NK-92 (cell line): Measurements from ENCODE around the gene PHACTR1.
"Not testable (repeated sequence)": the region's sequence is repeated elsewhere in the genome, so short reads cannot be mapped to it uniquely, and the experiment has no call there.

ENCODE experiments used
- DNase-seq: peaks from one replicate; lab custom pipeline; 2025; ENCODE audit not compliant: unreplicated experiment; lab: John Stamatoyannopoulos, UW

PHACTR1 gene

GRCh38 chr6:13133894-13134293, 417.3 kb downstream of the PHACTR1 start:
- DNase-seq = not testable (repeated sequence)

- no peak for DNase-seq
Measured at GRCh38 chr6:13135152-13135551, 418.6 kb downstream of the PHACTR1 start.

GRCh38 chr6:13139119-13139518, 422.6 kb downstream of the PHACTR1 start:
- DNase-seq = no peak

- no peak for DNase-seq
Measured at GRCh38 chr6:13140980-13141379, 424.4 kb downstream of the PHACTR1 start.

- DNase-seq = no peak
Measured at GRCh38 chr6:13141387-13141786, 424.8 kb downstream of the PHACTR1 start.

- DNase-seq = no peak
Measured at GRCh38 chr6:13142611-13143010, 426.0 kb downstream of the PHACTR1 start.

- DNase-seq = no peak
Measured at GRCh38 chr6:13146442-13146841, 429.9 kb downstream of the PHACTR1 start.

- DNase-seq = no peak
Measured at GRCh38 chr6:13147376-13147775, 430.8 kb downstream of the PHACTR1 start.

- no peak for DNase-seq
Measured at GRCh38 chr6:13147782-13148181, 431.2 kb downstream of the PHACTR1 start.

- DNase-seq = no peak
Measured at GRCh38 chr6:13152764-13153163, 436.2 kb downstream of the PHACTR1 start.

- no peak for DNase-seq
Measured at GRCh38 chr6:13156381-13156780, 439.8 kb downstream of the PHACTR1 start.

GRCh38 chr6:13157293-13157692, 440.7 kb downstream of the PHACTR1 start:
- DNase-seq = no peak

GRCh38 chr6:13159300-13159699, 442.7 kb downstream of the PHACTR1 start:
- no peak for DNase-seq

- not testable (repeated sequence) for DNase-seq
Measured at GRCh38 chr6:13159822-13160221, 443.3 kb downstream of the PHACTR1 start.

GRCh38 chr6:13163161-13163944, 446.8 kb downstream of the PHACTR1 start:
- DNase-seq = no peak

- DNase-seq = no peak
Measured at GRCh38 chr6:13164291-13164690, 447.7 kb downstream of the PHACTR1 start.

- no peak for DNase-seq
Measured at GRCh38 chr6:13165502-13166172, 449.1 kb downstream of the PHACTR1 start.

GRCh38 chr6:13166269-13166668, 449.7 kb downstream of the PHACTR1 start:
- no peak for DNase-seq

GRCh38 chr6:13166916-13167315, 450.3 kb downstream of the PHACTR1 start:
- DNase-seq = no peak

- no peak for DNase-seq
Measured at GRCh38 chr6:13172291-13172690, 455.7 kb downstream of the PHACTR1 start.

- no peak for DNase-seq
Measured at GRCh38 chr6:13175087-13175486, 458.5 kb downstream of the PHACTR1 start.

- DNase-seq = no peak
Measured at GRCh38 chr6:13175759-13176158, 459.2 kb downstream of the PHACTR1 start.
